SK-N-DZ (cell line): Measurements from ENCODE around the gene ANKRD36C.
"Not testable (repeated sequence)": the region's sequence is repeated elsewhere in the genome, so short reads cannot be mapped to it uniquely, and the experiment has no call there.

ENCODE experiments used
- DNase-seq: peaks from one replicate; pipeline ENCODE4 v3.0.0-alpha.2; 2015; ENCODE audit warnings: low spot score
- small RNA-seq, 2 experiments: library from RNA; depleted of rRNA; stranded (forward); fragments of <200 nt; gene quantifications; one replicate each; pipeline ENCODE3, GENCODE V24; 2014

The ANKRD36C gene

GRCh38 chr2:95799147-95799889 is 192.3 kb downstream of the ANKRD36C start:
- DNase-seq = not testable (repeated sequence)

- not testable (repeated sequence) for DNase-seq
Measured at GRCh38 chr2:95796249-95797099, 195.2 kb downstream of the ANKRD36C start.

GRCh38 chr2:95793970-95794369 is 197.7 kb downstream of the ANKRD36C start:
- not testable (repeated sequence) for DNase-seq

GRCh38 chr2:95790180-95790579 is 201.4 kb downstream of the ANKRD36C start:
- DNase-seq = not testable (repeated sequence)

GRCh38 chr2:95789385-95789784 is 202.2 kb downstream of the ANKRD36C start:
- DNase-seq = not testable (repeated sequence)

- DNase-seq = not testable (repeated sequence)
Measured at GRCh38 chr2:95788642-95789041, 203.0 kb downstream of the ANKRD36C start.

Small RNA genes within 50 kb of the gene (small RNA-seq; reads per million reads assigned to genes)
- 0 to 0.09 reads per million in 2 experiments for gene RN7SL210P
